ENCODE results near the gene TLL2. TPM values are rescaled to one million over a fixed set of nuclear protein-coding genes. Genes with fewer than 3 reads are reported as not detected.

Gene TLL2
- polyA plus RNA-seq, 2 of the 4 experiments (the other 2 are of a cell fraction), result 0.08 to 0.13 TPM

- WGBS (ENCODE audit: missing lambda C conversion rate), result 28% methylated on average over 3 of the region's 3 CpGs
- TF ChIP-seq PBX3 (IDR thresholded peaks at IDR 0.05), result no peak
- FAIRE-seq, result no peak
- no peak for ATAC-seq
- Histone ChIP-seq H3K4me1 (no peaks in the 10 kb centered on the region), H3K9me3 (no peaks in the 10 kb centered on the region), H3K4me2 (no peak overlapping the region), H3K27ac (no peak overlapping the region), H3K4me3 (no peak overlapping the region)
- ChIA-PET POLR2A (no interaction called here), CTCF (interaction anchor here (11.2 kb wide), 1 partner anchor 24 kb away, joined by 105 read pairs; no protein-coding TSS in a partner anchor)
- no peak for DNase-seq (ENCODE audit: low read depth in 1 of 2, low spot score in 1 of 2)
These were observed 113.3 kb downstream of the TLL2 start for GRCh38 chr10:96400465-96400864.

DNA sequence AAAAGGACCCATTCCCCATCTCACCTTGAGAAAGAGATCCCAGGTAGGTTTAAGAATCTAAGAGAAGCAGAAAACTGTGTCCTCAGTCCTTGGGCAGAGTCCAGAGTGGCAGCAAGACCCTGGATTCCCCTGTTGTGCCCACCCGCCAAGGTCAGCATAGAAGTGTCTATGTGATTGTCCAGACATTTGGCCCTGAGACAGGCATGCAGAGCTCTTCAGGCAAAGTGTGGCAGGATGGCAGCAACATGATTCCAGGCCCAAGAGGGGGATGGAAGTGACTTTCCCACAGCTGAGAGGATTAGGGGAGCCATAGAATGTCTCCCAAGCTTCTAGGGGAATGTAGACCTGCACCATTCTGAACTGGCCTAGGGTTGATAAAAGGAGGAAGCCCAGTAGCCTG is 115.8 kb downstream of the TLL2 start:
- TF ChIP-seq, protein P1, sequence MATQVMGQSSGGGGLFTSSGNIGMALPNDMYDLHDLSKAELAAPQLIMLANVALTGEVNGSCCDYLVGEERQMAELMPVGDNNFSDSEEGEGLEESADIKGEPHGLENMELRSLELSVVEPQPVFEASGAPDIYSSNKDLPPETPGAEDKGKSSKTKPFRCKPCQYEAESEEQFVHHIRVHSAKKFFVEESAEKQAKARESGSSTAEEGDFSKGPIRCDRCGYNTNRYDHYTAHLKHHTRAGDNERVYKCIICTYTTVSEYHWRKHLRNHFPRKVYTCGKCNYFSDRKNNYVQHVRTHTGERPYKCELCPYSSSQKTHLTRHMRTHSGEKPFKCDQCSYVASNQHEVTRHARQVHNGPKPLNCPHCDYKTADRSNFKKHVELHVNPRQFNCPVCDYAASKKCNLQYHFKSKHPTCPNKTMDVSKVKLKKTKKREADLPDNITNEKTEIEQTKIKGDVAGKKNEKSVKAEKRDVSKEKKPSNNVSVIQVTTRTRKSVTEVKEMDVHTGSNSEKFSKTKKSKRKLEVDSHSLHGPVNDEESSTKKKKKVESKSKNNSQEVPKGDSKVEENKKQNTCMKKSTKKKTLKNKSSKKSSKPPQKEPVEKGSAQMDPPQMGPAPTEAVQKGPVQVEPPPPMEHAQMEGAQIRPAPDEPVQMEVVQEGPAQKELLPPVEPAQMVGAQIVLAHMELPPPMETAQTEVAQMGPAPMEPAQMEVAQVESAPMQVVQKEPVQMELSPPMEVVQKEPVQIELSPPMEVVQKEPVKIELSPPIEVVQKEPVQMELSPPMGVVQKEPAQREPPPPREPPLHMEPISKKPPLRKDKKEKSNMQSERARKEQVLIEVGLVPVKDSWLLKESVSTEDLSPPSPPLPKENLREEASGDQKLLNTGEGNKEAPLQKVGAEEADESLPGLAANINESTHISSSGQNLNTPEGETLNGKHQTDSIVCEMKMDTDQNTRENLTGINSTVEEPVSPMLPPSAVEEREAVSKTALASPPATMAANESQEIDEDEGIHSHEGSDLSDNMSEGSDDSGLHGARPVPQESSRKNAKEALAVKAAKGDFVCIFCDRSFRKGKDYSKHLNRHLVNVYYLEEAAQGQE (IDR thresholded peaks at IDR 0.05), result no peak
- TF ChIP-seq FOSB (CRISPR knock-in tag; IDR thresholded peaks at IDR 0.05), result no peak
- TF ChIP-seq, protein P2, sequence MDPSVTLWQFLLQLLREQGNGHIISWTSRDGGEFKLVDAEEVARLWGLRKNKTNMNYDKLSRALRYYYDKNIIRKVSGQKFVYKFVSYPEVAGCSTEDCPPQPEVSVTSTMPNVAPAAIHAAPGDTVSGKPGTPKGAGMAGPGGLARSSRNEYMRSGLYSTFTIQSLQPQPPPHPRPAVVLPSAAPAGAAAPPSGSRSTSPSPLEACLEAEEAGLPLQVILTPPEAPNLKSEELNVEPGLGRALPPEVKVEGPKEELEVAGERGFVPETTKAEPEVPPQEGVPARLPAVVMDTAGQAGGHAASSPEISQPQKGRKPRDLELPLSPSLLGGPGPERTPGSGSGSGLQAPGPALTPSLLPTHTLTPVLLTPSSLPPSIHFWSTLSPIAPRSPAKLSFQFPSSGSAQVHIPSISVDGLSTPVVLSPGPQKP (IDR thresholded peaks at IDR 0.05; ENCODE audit: low read depth, low read length), result no peak
- TF ChIP-seq, protein P3, sequence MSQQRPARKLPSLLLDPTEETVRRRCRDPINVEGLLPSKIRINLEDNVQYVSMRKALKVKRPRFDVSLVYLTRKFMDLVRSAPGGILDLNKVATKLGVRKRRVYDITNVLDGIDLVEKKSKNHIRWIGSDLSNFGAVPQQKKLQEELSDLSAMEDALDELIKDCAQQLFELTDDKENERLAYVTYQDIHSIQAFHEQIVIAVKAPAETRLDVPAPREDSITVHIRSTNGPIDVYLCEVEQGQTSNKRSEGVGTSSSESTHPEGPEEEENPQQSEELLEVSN (IDR thresholded peaks at IDR 0.05; ENCODE audit: borderline replicate concordance, low read depth), result no peak
- no peak for TF ChIP-seq HOXB5 (CRISPR knock-in tag; IDR thresholded peaks at IDR 0.05)
- TF ChIP-seq CTCF (IDR thresholded peaks at IDR 0.05), result no peak
- TF ChIP-seq HOXA7 (CRISPR knock-in tag; IDR thresholded peaks at IDR 0.05), result no peak
- TF ChIP-seq CHD2 (IDR thresholded peaks at IDR 0.05; ENCODE audit: low read length, partially characterized antibody), result no peak
- no peak for TF ChIP-seq TP53 (CRISPR knock-in tag; IDR thresholded peaks at IDR 0.05)
- TF ChIP-seq KDM1A (IDR thresholded peaks at IDR 0.05; ENCODE audit: low read depth), result no peak
- TF ChIP-seq RFX5 (IDR thresholded peaks at IDR 0.05), result no peak
- Histone ChIP-seq H3K4me2 (no peak overlapping the region), H3K4me3 (no peak overlapping the region), H3K9me3 (no peaks in the 10 kb centered on the region), H3K27ac (no peak overlapping the region), H3K4me1 (no peaks in the 10 kb centered on the region)
- POLR2A ChIA-PET, result no interaction called here
- WGBS (ENCODE audit: missing lambda C conversion rate), result 77% methylated on average over 1 of the region's 1 CpG
- ATAC-seq (no peak), FAIRE-seq (no peak), DNase-seq (ENCODE audit: low read depth in 1 of 2, low spot score in 1 of 2) (no peak)
- CTCF ChIA-PET, result interaction anchor here (1.4 to 11.2 kb wide), 5 partner anchors 11 to 116 kb away, joined by 4 to 105 read pairs (median 43); partner anchors contain the start of gene TLL2
